ENCODE results near the gene AHI1. TPM values are rescaled to one million over a fixed set of nuclear protein-coding genes. Genes with fewer than 3 reads are reported as not detected.

AHI1 gene
- total RNA-seq, 2 experiments from 2014 or later: 21.1 to 27.5 TPM

- intact Hi-C loops (cut with DNase I, micrococcal nuclease): no loop called here
- TF ChIP-seq CTCF (IDR thresholded peaks at IDR 0.05): no peak
- Mint-ChIP-seq H3K9me3 (peaks cover 19% of the 10 kb centered on the region), H3K36me3 (ENCODE audit: low read depth) (peaks cover 76% of the 10 kb centered on the region), H3K27me3 (no peaks in the 10 kb centered on the region), H3K4me3 (no peak overlapping the region), H3K4me1 (ENCODE audit: low read depth) (no peaks in the 10 kb centered on the region), H3K27ac (no peak overlapping the region)
- CTCF ChIA-PET: interaction anchor here (1.0 kb wide), 1 partner anchor 54 kb away, joined by 3 read pairs; no protein-coding TSS in a partner anchor
- no peak overlapping the region for H3K4me3 ChIP-seq (ENCODE audit: low read length)
- H3K27ac ChIP-seq (ENCODE audit: low read depth in 1 of 2, low read length in 2 of 2): no peak overlapping the region
- ATAC-seq (ENCODE audit: poor library complexity) (no peak), DNase-seq (no peak)
- peaks cover 13 to 37% of the 10 kb centered on the region in 2 experiments for H3K9me3 ChIP-seq (ENCODE audit: control insufficient read depth in 1 of 2, insufficient read depth in 1 of 2, low read length in 2 of 2)
- H3K36me3 ChIP-seq (ENCODE audit: insufficient read depth, low read length): no peaks in the 10 kb centered on the region
- H3K4me1 ChIP-seq (ENCODE audit: insufficient read depth, low read length): no peaks in the 10 kb centered on the region
- POLR2A ChIA-PET: no interaction called here
- no peaks in the 10 kb centered on the region for H3K27me3 ChIP-seq (ENCODE audit: control insufficient read depth in 1 of 2, insufficient read depth in 2 of 2, low read length in 2 of 2)
Observed at GRCh38 chr6:135481783-135482369, 15.7 kb downstream of the AHI1 start.

DNA sequence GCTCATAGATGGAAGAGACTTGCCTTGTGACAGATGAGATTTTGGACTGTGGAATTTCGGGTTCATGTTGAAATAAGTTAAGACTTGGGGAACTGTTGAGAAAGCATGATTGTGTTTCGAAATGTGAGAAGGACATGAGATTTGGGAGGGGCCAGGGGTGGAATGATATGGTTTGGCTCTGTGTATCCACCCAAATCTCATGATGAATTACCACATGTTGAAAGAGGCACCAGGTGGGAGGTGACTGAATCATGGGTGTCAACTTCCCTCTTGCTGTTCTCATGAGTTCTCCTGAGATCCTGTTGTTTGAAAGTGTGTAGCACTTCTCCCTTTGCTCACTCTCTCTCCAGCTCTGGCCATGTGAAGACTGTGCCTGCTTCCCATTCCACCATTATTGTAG, 17.9 kb downstream of the AHI1 start:
- ChIA-PET CTCF (no interaction called here), POLR2A (no interaction called here)
- ATAC-seq (ENCODE audit: poor library complexity) (no peak), DNase-seq (no peak)
- H3K27me3 ChIP-seq (ENCODE audit: control insufficient read depth in 1 of 2, insufficient read depth in 2 of 2, low read length in 2 of 2): no peaks in the 10 kb centered on the region
- H3K4me3 ChIP-seq (ENCODE audit: low read length): no peak overlapping the region
- no peak for TF ChIP-seq CTCF (IDR thresholded peaks at IDR 0.05)
- Mint-ChIP-seq H3K9me3 (peaks cover 16% of the 10 kb centered on the region), H3K27ac (no peak overlapping the region), H3K27me3 (no peaks in the 10 kb centered on the region), H3K4me1 (ENCODE audit: low read depth) (no peaks in the 10 kb centered on the region), H3K4me3 (no peak overlapping the region), H3K36me3 (ENCODE audit: low read depth) (peaks cover 66% of the 10 kb centered on the region)
- H3K36me3 ChIP-seq (ENCODE audit: insufficient read depth, low read length): no peaks in the 10 kb centered on the region
- H3K9me3 ChIP-seq (ENCODE audit: control insufficient read depth in 1 of 2, insufficient read depth in 1 of 2, low read length in 2 of 2): peaks cover 13 to 37% of the 10 kb centered on the region in 2 experiments
- no peak overlapping the region for H3K27ac ChIP-seq (ENCODE audit: low read depth in 1 of 2, low read length in 2 of 2)
- intact Hi-C loops (cut with DNase I, micrococcal nuclease): no loop called here
- H3K4me1 ChIP-seq (ENCODE audit: insufficient read depth, low read length): no peaks in the 10 kb centered on the region

DNA sequence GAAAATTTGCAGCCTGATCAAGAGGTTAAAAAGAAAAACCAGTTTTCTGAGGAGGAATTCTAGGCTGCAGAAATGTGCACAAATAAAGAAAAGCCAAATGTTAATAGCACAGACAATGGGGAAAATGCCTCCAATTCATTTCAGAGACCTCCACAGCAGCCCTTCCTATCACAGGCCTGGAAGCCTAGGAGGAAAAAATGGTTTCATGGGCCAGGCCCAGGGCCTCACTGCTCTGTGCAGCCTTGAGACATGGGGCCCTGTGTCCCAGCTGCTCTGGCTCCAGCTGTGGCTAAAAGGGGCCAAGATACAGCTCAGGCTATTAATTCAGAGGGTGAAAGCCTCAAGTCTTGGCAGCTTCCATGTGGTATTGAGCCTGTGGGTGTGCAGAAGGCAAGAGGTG, 18.9 kb downstream of the AHI1 start:
- ChIA-PET POLR2A (no interaction called here), CTCF (no interaction called here)
- Histone ChIP-seq H3K27me3 (ENCODE audit: control insufficient read depth in 1 of 2, insufficient read depth in 2 of 2, low read length in 2 of 2) (no peaks in the 10 kb centered on the region), H3K4me3 (ENCODE audit: low read length) (no peak overlapping the region), H3K9me3 (ENCODE audit: control insufficient read depth in 1 of 2, insufficient read depth in 1 of 2, low read length in 2 of 2) (peaks cover 13 to 30% of the 10 kb centered on the region in 2 experiments), H3K36me3 (ENCODE audit: insufficient read depth, low read length) (no peaks in the 10 kb centered on the region), H3K27ac (ENCODE audit: low read depth in 1 of 2, low read length in 2 of 2) (no peak overlapping the region), H3K4me1 (ENCODE audit: insufficient read depth, low read length) (no peaks in the 10 kb centered on the region)
- DNase-seq (no peak), ATAC-seq (ENCODE audit: poor library complexity) (no peak)
- H3K36me3 Mint-ChIP-seq (ENCODE audit: low read depth): peaks cover 58% of the 10 kb centered on the region
- H3K27ac Mint-ChIP-seq: no peak overlapping the region
- no peaks in the 10 kb centered on the region for H3K27me3 Mint-ChIP-seq
- H3K4me3 Mint-ChIP-seq: no peak overlapping the region
- intact Hi-C loops (cut with DNase I, micrococcal nuclease): no loop called here
- peaks cover 13% of the 10 kb centered on the region for H3K9me3 Mint-ChIP-seq
- H3K4me1 Mint-ChIP-seq (ENCODE audit: low read depth): no peaks in the 10 kb centered on the region
- TF ChIP-seq CTCF (IDR thresholded peaks at IDR 0.05): no peak

All from CD4-positive, alpha-beta T cell (primary cell).